UCSD-AML1 (cell line): ENCODE results near the gene KAZN.

Source experiments
- DNase-seq: peaks from one replicate; lab custom pipeline; 2025; ENCODE audit not compliant: unreplicated experiment; lab: John Stamatoyannopoulos, UW

KAZN gene

GRCh38 chr1:14706631-14707030 is 108.1 kb downstream of the KAZN start:
- no peak for DNase-seq

- no peak for DNase-seq
Observed at GRCh38 chr1:14707531-14708445, 109.3 kb downstream of the KAZN start.

DNA sequence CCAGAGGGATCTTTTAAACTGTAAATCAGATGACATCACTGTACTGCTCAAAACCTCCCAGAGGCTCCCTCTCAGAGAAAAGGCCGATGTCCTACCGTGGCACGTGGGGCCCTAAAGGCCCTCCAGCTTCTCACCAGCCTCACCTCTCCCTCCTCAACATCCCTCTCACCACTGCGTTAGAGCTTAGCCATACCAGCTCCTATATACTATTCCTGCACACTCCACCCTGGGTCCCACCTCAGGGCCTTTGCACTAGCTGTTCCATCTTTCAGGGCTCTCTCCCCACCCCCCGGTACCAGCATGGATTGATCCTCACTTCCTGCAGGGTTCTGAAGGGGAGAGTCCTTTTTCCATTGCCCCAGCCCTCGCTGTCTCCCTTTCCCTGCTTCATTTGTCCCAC is 111.8 kb downstream of the KAZN start:
- DNase-seq = no peak

- no peak for DNase-seq
Observed at GRCh38 chr1:14712136-14712535, 113.7 kb downstream of the KAZN start.

GRCh38 chr1:14713077-14713476 is 114.6 kb downstream of the KAZN start:
- DNase-seq = no peak

GRCh38 chr1:14715266-14715665 is 116.8 kb downstream of the KAZN start:
- DNase-seq = no peak

DNA sequence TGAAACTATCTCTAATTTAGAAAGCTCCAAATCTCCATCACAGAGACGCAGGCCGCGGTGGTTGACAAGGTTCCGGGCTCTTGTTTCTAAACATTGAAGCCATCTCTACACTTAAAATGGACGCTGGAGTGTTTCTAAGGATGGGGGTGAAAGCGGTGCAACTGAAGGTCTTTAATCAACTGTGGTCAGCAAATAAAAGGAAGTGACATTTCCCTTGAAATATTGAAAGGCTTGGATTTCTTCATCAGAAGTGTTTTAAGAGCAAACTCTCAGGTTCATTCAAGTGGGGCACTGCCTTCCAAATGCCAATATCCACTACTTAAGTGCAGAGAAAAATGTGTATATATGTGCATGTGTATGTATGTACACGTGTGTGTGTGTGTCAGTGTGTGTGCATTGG is 117.3 kb downstream of the KAZN start:
- no peak for DNase-seq

- no peak for DNase-seq
Observed at GRCh38 chr1:14716474-14716873, 118.0 kb downstream of the KAZN start.

GRCh38 chr1:14718476-14718875 is 120.0 kb downstream of the KAZN start:
- no peak for DNase-seq

- DNase-seq = no peak
Observed at GRCh38 chr1:14723401-14723800, 124.9 kb downstream of the KAZN start.

GRCh38 chr1:14724246-14724645 is 125.8 kb downstream of the KAZN start:
- no peak for DNase-seq

DNA sequence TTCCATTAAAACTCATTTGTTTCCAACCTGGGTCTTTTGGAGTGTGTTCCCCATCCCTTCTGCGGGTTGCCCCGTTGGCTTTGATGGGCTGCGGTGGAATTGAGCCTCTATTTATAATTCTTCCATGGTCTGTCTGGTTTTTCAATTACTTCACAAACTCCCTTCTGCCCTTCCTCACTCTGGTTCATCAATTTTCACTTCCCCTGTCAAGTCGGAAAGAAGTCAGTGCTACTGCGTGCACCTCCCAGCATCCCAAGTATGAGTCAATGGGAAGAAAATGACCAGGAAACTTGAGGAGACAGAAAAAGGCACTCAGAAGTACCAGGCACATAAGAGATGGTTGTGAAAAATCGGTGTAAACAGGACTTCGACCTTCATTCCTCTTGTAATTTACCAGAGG is 126.2 kb downstream of the KAZN start:
- DNase-seq = no peak

GRCh38 chr1:14725238-14725637 is 126.8 kb downstream of the KAZN start:
- no peak for DNase-seq

- no peak for DNase-seq
Observed at GRCh38 chr1:14725695-14726094, 127.2 kb downstream of the KAZN start.

DNA sequence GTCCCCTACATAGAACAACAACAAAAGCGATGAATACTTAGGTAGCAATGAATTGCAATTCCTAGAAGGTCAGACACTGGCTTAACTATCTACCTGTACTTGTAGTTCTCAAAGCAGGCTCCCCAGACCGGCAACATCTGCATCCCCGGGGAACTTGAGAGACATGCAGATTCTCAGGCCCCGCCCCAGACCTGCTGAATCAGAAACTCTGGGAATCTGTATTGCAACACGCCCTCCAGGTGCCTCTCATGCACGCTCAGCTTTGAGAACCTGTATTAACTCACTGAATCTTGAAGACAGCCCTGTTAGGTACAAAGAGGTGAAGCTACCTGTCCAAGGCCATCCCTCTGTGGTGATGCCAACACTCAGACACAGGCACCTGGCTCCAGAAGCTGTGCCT is 128.1 kb downstream of the KAZN start:
- no peak for DNase-seq

GRCh38 chr1:14728516-14728915 is 130.0 kb downstream of the KAZN start:
- no peak for DNase-seq

- DNase-seq = no peak
Observed at GRCh38 chr1:14732728-14733047, 134.2 kb downstream of the KAZN start.

DNA sequence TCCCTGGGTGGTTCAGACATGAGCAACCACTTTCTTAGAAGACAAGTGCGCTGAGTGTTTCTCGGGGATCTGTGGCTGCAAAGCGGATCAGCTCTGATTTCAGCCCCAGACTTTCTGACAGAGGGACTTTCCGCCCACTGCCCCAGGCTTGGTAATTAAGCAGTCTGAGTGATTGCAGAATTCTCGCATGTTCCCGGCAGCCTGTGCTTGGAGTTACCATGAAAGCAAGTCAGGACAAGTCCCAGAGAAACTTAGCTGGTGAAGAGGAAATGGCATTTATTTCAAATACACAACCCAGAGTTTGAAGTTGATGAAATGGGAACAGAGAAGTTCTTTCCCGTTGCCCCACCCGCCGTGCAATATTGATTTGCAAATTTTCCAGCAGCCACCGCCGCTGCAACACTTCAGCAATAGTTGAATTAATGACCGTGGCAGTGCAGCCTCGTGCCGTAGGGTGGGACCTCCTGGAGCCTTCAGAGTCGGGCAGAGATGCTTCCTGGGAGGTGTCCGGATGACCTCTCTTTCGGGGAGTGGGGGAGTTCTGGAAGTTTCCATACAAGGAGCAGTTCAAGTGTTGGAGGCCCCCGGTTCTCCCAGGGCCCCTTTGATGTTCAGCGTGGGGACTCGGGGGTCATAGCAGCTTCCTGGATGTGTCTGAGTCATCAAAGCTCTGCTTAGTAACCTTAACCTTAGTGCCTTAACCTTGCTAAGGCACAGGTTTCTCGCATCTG is 134.7 kb downstream of the KAZN start:
- no peak for DNase-seq

DNA sequence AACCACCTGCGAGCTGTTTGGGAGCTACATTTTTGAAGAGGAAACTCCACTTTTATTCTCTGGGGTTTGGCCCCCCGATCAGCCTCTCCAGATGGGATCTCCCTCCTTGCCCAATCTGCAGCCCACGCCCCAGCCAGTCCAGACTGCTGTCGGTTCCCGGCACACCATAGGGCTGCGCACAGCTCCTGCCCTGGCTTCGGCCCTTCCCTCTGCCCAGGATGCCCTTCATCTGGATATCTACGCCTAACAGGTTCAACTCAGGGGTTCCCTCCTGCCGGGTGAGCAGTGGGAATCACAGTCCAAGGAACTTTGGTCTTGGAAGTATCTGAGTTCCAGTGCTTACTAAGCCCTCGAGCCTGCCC is 135.3 kb downstream of the KAZN start:
- no peak for DNase-seq

GRCh38 chr1:14735841-14736240 is 137.4 kb downstream of the KAZN start:
- no peak for DNase-seq

GRCh38 chr1:14737561-14738094 is 139.1 kb downstream of the KAZN start:
- DNase-seq = no peak

DNA sequence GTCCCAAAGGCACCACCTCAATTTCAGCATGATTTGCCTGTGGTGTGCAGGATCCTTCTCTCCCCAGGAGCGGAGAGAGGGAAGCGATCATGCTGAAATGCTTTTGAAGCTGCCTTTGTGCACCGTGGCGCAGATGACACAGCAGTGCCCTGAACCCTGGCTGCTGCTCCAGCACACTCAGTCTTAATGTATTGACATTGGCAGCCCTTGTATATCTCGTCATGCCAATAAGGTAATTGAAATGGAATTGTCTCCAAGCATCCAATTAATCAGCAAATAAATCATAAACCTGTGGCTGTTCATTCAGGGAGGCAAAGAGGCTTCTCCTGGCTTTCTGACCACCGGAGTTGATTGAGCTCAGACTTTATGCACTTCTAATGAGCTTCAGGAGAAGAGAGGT is 139.8 kb downstream of the KAZN start:
- DNase-seq = no peak
